IMR-90 (cell line): ENCODE results near the gene MRC2. TPM values are rescaled to one million over a fixed set of nuclear protein-coding genes. Genes with fewer than 3 reads are reported as not detected.

Source experiments
- ATAC-seq: fragments of 200-7000 bp; cut with Tn5 transposase; 2 replicates; pipeline ENCODE4 v1.9.1; 2020; ENCODE audit warnings: low read depth, mild to moderate bottlenecking, moderate library complexity
- BruUV-seq: library from RNA; stranded (reverse); fragments of 400-500 nt; replicated peaks from 2 replicates; lab custom pipeline; 2021; lab: Mats Ljungman, UMichigan
- CTCF ChIA-PET: fragments of 300-600 bp; formaldehyde crosslinking; extraction: SDS; loops from one replicate; lab custom pipeline; 2021; ENCODE audit warnings: antibody characterized with exemption; lab: Yijun Ruan, JAX
- POLR2A ChIA-PET: fragments of 300-600 bp; sonication (Branson Sonifier 250); formaldehyde crosslinking; loops from one replicate; lab custom pipeline; 2022; ENCODE audit warnings: antibody characterized with exemption; ENCODE audit not compliant: unreplicated experiment; lab: Charles Lee
- DNase-seq: peaks from one replicate; pipeline ENCODE4 v3.0.0; 2013
- H2AFZ ChIP-seq: replicated peaks from 2 replicates; pipeline ENCODE3; 2013; ENCODE audit warnings: low read length, mild to moderate bottlenecking; ENCODE audit not compliant: poor library complexity
- H2AK5ac ChIP-seq: 2 replicates; pipeline ENCODE4 v1.6.1; 2013; ENCODE audit warnings: low read depth, low read length, inconsistent platforms
- H2AK9ac ChIP-seq: replicated peaks from 2 replicates; pipeline ENCODE3; 2013; ENCODE audit warnings: mild to moderate bottlenecking, low read depth, low read length, moderate library complexity; ENCODE audit not compliant: poor library complexity
- H2BK120ac ChIP-seq: 2 replicates; pipeline ENCODE4 v1.6.1; 2013; ENCODE audit warnings: low read depth, low read length, inconsistent platforms
- H2BK15ac ChIP-seq: 3 replicates; pipeline ENCODE4 v1.6.1; 2013; ENCODE audit warnings: low read depth, low read length, inconsistent platforms
- H2BK20ac ChIP-seq: 2 replicates; pipeline ENCODE4 v1.6.1; 2013; ENCODE audit warnings: low read depth, mild to moderate bottlenecking, inconsistent platforms, low read length, moderate library complexity
- H2BK5ac ChIP-seq: 2 replicates; pipeline ENCODE4 v1.6.1; 2013; ENCODE audit warnings: mild to moderate bottlenecking, low read depth, low read length, inconsistent platforms; ENCODE audit not compliant: poor library complexity, severe bottlenecking
- H3K14ac ChIP-seq: replicated peaks from 2 replicates; pipeline ENCODE4 v1.6.1; 2013; ENCODE audit warnings: low read depth, low read length, inconsistent platforms
- H3K18ac ChIP-seq: 2 replicates; pipeline ENCODE4 v1.6.1; 2013; ENCODE audit warnings: low read depth, low read length, control low read depth
- H3K23ac ChIP-seq: 2 replicates; pipeline ENCODE4 v1.6.1; 2013; ENCODE audit warnings: low read depth, low read length, inconsistent platforms
- H3K27ac ChIP-seq: 2 replicates; pipeline ENCODE4 v1.5.1; 2013; ENCODE audit warnings: mild to moderate bottlenecking, control low read depth, low read length; ENCODE audit not compliant: insufficient read depth
- H3K27me3 ChIP-seq: 2 replicates; pipeline ENCODE4 v1.6.1; 2013; ENCODE audit warnings: low read length; ENCODE audit not compliant: control insufficient read depth, insufficient read depth
- H3K36me3 ChIP-seq: 2 replicates; pipeline ENCODE4 v1.6.1; 2013; ENCODE audit warnings: low read length, mixed read lengths; ENCODE audit not compliant: control insufficient read depth, insufficient read depth
- H3K4ac ChIP-seq: 2 replicates; pipeline ENCODE4 v1.6.1; 2013; ENCODE audit warnings: low read depth, low read length, inconsistent platforms
- H3K4me1 ChIP-seq: 2 replicates; pipeline ENCODE4 v1.6.1; 2013; ENCODE audit warnings: low read length, mixed read lengths; ENCODE audit not compliant: control insufficient read depth, insufficient read depth
- H3K4me2 ChIP-seq: 2 replicates; pipeline ENCODE4 v1.6.1; 2013; ENCODE audit warnings: low read depth, mild to moderate bottlenecking, control low read depth, low read length, moderate library complexity
- H3K4me3 ChIP-seq: 2 replicates; pipeline ENCODE4 v1.5.1; 2013; ENCODE audit warnings: low read depth, mild to moderate bottlenecking, control low read depth, low read length, moderate library complexity; ENCODE audit not compliant: insufficient read depth
- H3K56ac ChIP-seq: 2 replicates; pipeline ENCODE4 v1.6.1; 2013; ENCODE audit warnings: low read length, inconsistent platforms; ENCODE audit not compliant: insufficient read depth; ENCODE audit errors: extremely low read depth
- H3K79me1 ChIP-seq, 2 experiments: 2 replicates each; pipeline ENCODE4 v1.6.1; 2013; ENCODE audit warnings: low read length in 2 of 2, inconsistent platforms in 1 of 2, low read depth in 1 of 2
- H3K9ac ChIP-seq: 2 replicates; pipeline ENCODE4 v1.6.1; 2013; ENCODE audit warnings: low read depth, low read length, control low read depth
- H3K9me1 ChIP-seq: 2 replicates; pipeline ENCODE4 v1.6.1; 2013; ENCODE audit warnings: low read length, inconsistent platforms; ENCODE audit not compliant: insufficient read depth
- H3K9me3 ChIP-seq: 2 replicates; pipeline ENCODE4 v1.6.1; 2013; ENCODE audit warnings: low read length; ENCODE audit not compliant: control insufficient read depth, insufficient read depth
- H4K20me1 ChIP-seq: 2 replicates; pipeline ENCODE4 v1.6.1; 2013; ENCODE audit warnings: low read length, inconsistent platforms; ENCODE audit not compliant: insufficient read depth
- H4K5ac ChIP-seq: 2 replicates; pipeline ENCODE4 v1.6.1; 2013; ENCODE audit warnings: mild to moderate bottlenecking, low read depth, low read length, control low read depth
- H4K8ac ChIP-seq, 2 experiments: 2 replicates each; pipeline ENCODE4 v1.6.1; 2013; ENCODE audit warnings: low read depth in 2 of 2, low read length in 2 of 2, control low read depth in 1 of 2, inconsistent platforms in 1 of 2
- H4K91ac ChIP-seq: 2 replicates; pipeline ENCODE4 v1.6.1; 2013; ENCODE audit warnings: low read depth, low read length, inconsistent platforms; ENCODE audit not compliant: insufficient read depth
- BHLHE40 ChIP-seq: fragments of 150-350 bp; IDR thresholded peaks from 2 replicates; pipeline ENCODE4 v1.6.1; 2016; ENCODE audit warnings: mild to moderate bottlenecking, low read depth, low read length
- CEBPB ChIP-seq: IDR thresholded peaks from 2 replicates; pipeline ENCODE4 v1.6.1; 2012; ENCODE audit warnings: low read depth, low read length, improper control_type of control experiment
- CHD1 ChIP-seq: IDR thresholded peaks from 2 replicates; pipeline ENCODE4 v1.6.1; 2012; ENCODE audit warnings: low read depth, low read length, improper control_type of control experiment
- CTCF ChIP-seq: conservative IDR thresholded peaks from 2 replicates; pipeline ENCODE4 v1.5.1; 2012; ENCODE audit warnings: mild to moderate bottlenecking, low read depth, low read length, improper control_type of control experiment
- FOS ChIP-seq: fragments of 150-350 bp; IDR thresholded peaks from 2 replicates; pipeline ENCODE4 v1.6.1; 2016; ENCODE audit warnings: low read depth, low read length
- MAFK ChIP-seq: IDR thresholded peaks from 2 replicates; pipeline ENCODE4 v1.6.1; 2012; ENCODE audit warnings: low read depth, low read length, improper control_type of control experiment
- MAZ ChIP-seq: IDR thresholded peaks from 2 replicates; pipeline ENCODE4 v1.6.1; 2012; ENCODE audit warnings: low read depth, mild to moderate bottlenecking, low read length, improper control_type of control experiment, moderate library complexity, borderline replicate concordance
- MXI1 ChIP-seq: IDR thresholded peaks from 2 replicates; pipeline ENCODE4 v1.6.1; 2012; ENCODE audit warnings: low read depth, mild to moderate bottlenecking, low read length, moderate library complexity, borderline replicate concordance
- NFE2L2 ChIP-seq: fragments of 150-350 bp; IDR thresholded peaks from 2 replicates; pipeline ENCODE4 v1.6.1; 2016; ENCODE audit warnings: low read depth, mild to moderate bottlenecking, low read length
- POLR2A ChIP-seq: IDR thresholded peaks from 2 replicates; pipeline ENCODE4 v1.6.1; 2012; ENCODE audit warnings: mild to moderate bottlenecking, low read depth, low read length
- RAD21 ChIP-seq: IDR thresholded peaks from 2 replicates; pipeline ENCODE4 v1.6.1; 2012; ENCODE audit warnings: low read length, improper control_type of control experiment
- RCOR1 ChIP-seq: IDR thresholded peaks from 2 replicates; pipeline ENCODE4 v1.6.1; 2012; ENCODE audit warnings: mild to moderate bottlenecking, low read length, improper control_type of control experiment; ENCODE audit not compliant: insufficient replicate concordance
- RFX5 ChIP-seq: IDR thresholded peaks from 2 replicates; pipeline ENCODE4 v1.8.0; 2012; ENCODE audit warnings: low read depth, mild to moderate bottlenecking, low read length, moderate library complexity
- SMC3 ChIP-seq: fragments of 150-350 bp; IDR thresholded peaks from 2 replicates; pipeline ENCODE4 v1.6.1; 2016; ENCODE audit warnings: low read depth, mild to moderate bottlenecking, antibody characterized with exemption, low read length, moderate library complexity
- USF2 ChIP-seq: fragments of 150-350 bp; IDR thresholded peaks from 2 replicates; pipeline ENCODE4 v1.6.1; 2017; ENCODE audit warnings: mild to moderate bottlenecking, antibody characterized with exemption, low read length, low read depth
- WGBS, 2 experiments: methylation state at CpG; one replicate each; pipeline versions ENCODE4 v1.1.5 to v1.1.7; 2013; ENCODE audit warnings: missing lambda C conversion rate in 2 of 2; ENCODE audit not compliant: insufficient read length in 1 of 2; ENCODE audit errors: extremely low coverage in 2 of 2; 5-methylcytosine and 5-hydroxymethylcytosine counted together
- dilution Hi-C: fragments of 300-500 bp; cut with HindIII; formaldehyde crosslinking; loops from one replicate; pipeline ENCODE4 v1.14.3; 2018; ENCODE audit warnings: low sequenced_read_pairs; ENCODE audit not compliant: unreplicated experiment
- in situ Hi-C: fragments of 300-500 bp; cut with MboI; formaldehyde crosslinking; loops from 3 replicates; pipeline ENCODE4 v1.14.3; 2019; ENCODE audit warnings: low sequenced_read_pairs, inconsistent platforms, mixed read lengths
- intact Hi-C: fragments of 100-400 bp; cut with micrococcal nuclease; formaldehyde crosslinking; loops from 2 replicates; pipeline ENCODE4 v1.10.0; 2022
- polyA plus RNA-seq, 3 experiments: library from polyadenylated mRNA; depleted of rRNA; stranded (reverse); fragments of >200 nt; gene quantifications; 2 replicates each; pipeline ENCODE4 v1.2.3, GENCODE V29; 2012; ENCODE audit warnings: low replicate concordance in 1 of 3
- total RNA-seq: library from RNA; depleted of rRNA; stranded (reverse); fragments of >200 nt; gene quantifications from 2 replicates; pipeline ENCODE4 v1.2.3, GENCODE V29; 2012
- TF ChIP-seq, protein P1 (sequence below): fragments of 150-350 bp; IDR thresholded peaks from 2 replicates; pipeline ENCODE4 v1.6.1; 2016; ENCODE audit warnings: low read depth, mild to moderate bottlenecking, low read length, moderate library complexity, borderline replicate concordance

The MRC2 gene
- total and polyA plus RNA-seq, 2 of the 4 experiments (the other 2 are of a cell fraction) = 39.3 to 137 TPM

DNA sequence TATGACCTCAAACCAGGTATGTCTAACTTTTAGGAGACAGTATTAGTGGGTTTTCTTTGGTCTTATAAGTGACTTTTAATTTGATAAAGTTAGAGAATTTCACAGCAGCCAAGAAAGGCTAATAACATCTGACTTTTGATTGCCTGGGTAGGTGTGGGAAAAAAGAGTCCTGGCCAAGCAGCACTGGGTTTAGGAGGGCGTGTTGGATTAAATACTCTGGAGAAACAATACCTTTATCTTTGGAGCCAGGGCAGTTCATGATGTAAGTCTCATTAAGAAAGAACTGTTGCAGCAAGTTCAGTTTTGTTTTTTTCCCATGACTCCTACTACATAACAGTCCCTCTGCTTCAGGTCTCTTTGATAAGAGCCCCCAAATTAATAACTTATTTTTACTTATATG is 26.7 kb upstream of the MRC2 start:
- Histone ChIP-seq H2AK9ac (no peak overlapping the region), H3K9me1 (peaks cover 8% of the 10 kb centered on the region), H3K18ac (no peak overlapping the region), H3K4me3 (no peak overlapping the region), H3K56ac (no peak overlapping the region), H3K9ac (no peak overlapping the region), H3K79me1 (peaks cover 26 to 39% of the 10 kb centered on the region in 2 experiments), H4K8ac (no peak overlapping the region), H4K91ac (no peak overlapping the region), H3K9me3 (no peaks in the 10 kb centered on the region), H4K20me1 (peaks cover 4% of the 10 kb centered on the region; the same call in 1 of the 2 replicates), H3K4me2 (no peak overlapping the region), H2BK120ac (no peak overlapping the region), H3K23ac (no peak overlapping the region), H3K14ac (no peak overlapping the region), H2AFZ (no peak overlapping the region), H2BK15ac (no peak overlapping the region), H2BK5ac (no peak overlapping the region), H2BK20ac (no peak overlapping the region), H4K5ac (no peak overlapping the region), H2AK5ac (no peak overlapping the region), H3K4me1 (no peaks in the 10 kb centered on the region), H3K4ac (no peak overlapping the region), H3K27ac (no peak overlapping the region), H3K27me3 (no peaks in the 10 kb centered on the region), H3K36me3 (peaks cover 38% of the 10 kb centered on the region)
- dilution Hi-C loops = no loop called here
- POLR2A ChIA-PET = no interaction called here
- intact Hi-C loops = no loop called here
- ATAC-seq (no peak), DNase-seq (no peak)
- no peak for TF ChIP-seq MXI1
- TF ChIP-seq, protein P1, sequence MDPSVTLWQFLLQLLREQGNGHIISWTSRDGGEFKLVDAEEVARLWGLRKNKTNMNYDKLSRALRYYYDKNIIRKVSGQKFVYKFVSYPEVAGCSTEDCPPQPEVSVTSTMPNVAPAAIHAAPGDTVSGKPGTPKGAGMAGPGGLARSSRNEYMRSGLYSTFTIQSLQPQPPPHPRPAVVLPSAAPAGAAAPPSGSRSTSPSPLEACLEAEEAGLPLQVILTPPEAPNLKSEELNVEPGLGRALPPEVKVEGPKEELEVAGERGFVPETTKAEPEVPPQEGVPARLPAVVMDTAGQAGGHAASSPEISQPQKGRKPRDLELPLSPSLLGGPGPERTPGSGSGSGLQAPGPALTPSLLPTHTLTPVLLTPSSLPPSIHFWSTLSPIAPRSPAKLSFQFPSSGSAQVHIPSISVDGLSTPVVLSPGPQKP = no peak
- TF ChIP-seq MAZ = no peak
- no peak for TF ChIP-seq CTCF
- no peak for TF ChIP-seq RAD21
- no peak for TF ChIP-seq USF2
- TF ChIP-seq POLR2A = no peak
- no peak for TF ChIP-seq NFE2L2
- TF ChIP-seq RFX5 = no peak
- no peak for TF ChIP-seq CEBPB
- TF ChIP-seq BHLHE40 = no peak
- no peak for TF ChIP-seq FOS
- TF ChIP-seq MAFK = no peak
- no peak for TF ChIP-seq CHD1
- TF ChIP-seq RCOR1 = no peak
- no peak for TF ChIP-seq SMC3
- CTCF ChIA-PET = no interaction called here
- no TSS peak for BruUV-seq
- WGBS, 2 experiments = no CpG with 5 or more reads among the region's 1 CpG
- in situ Hi-C loops = no loop called here
